ENCODE results near the gene PPP1R37.

DNA sequence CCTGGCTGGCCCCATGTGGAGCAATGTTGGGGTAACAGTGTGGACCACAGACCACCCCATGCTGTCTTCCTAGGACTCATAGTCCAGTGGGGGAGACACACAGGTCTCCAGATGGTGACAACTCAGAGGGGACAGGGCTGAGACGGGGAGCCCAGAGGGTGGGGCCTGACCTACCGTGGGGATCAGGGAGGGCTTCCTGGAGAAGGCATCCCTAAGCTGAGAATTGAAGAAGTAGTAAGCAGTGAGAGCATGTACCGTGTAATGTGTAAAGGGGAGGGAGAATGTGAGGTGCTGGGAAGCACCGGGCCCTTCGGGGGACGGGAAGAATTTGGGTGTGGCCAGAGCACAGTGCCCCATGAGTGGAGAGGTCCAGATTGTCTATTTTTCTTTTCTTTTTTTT, 31.0 kb downstream of the PPP1R37 start:
- TF ChIP-seq, protein P1, sequence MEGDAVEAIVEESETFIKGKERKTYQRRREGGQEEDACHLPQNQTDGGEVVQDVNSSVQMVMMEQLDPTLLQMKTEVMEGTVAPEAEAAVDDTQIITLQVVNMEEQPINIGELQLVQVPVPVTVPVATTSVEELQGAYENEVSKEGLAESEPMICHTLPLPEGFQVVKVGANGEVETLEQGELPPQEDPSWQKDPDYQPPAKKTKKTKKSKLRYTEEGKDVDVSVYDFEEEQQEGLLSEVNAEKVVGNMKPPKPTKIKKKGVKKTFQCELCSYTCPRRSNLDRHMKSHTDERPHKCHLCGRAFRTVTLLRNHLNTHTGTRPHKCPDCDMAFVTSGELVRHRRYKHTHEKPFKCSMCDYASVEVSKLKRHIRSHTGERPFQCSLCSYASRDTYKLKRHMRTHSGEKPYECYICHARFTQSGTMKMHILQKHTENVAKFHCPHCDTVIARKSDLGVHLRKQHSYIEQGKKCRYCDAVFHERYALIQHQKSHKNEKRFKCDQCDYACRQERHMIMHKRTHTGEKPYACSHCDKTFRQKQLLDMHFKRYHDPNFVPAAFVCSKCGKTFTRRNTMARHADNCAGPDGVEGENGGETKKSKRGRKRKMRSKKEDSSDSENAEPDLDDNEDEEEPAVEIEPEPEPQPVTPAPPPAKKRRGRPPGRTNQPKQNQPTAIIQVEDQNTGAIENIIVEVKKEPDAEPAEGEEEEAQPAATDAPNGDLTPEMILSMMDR (conservative IDR thresholded peaks at IDR 0.05; ENCODE audit: low read depth, low read length), result no peak
- TF ChIP-seq EZH2 (IDR thresholded peaks at IDR 0.05; ENCODE audit: low read length, unreplicated experiment) (no peak), EZH2phosphoT487 (IDR thresholded peaks at IDR 0.05; ENCODE audit: borderline replicate concordance, low read length) (no peak)

All from PC-3 (cell line).